CD14-positive monocyte (primary cell): ENCODE measurements around the gene EFCC1. TPM values are rescaled to one million over a fixed set of nuclear protein-coding genes. Genes with fewer than 3 reads are reported as not detected.

ENCODE experiments used
- DNase-seq, 3 donors: peaks; one replicate each; pipeline ENCODE4 v3.0.0-alpha.2; 2011 to 2022
- H2AFZ ChIP-seq: 2 replicates; pipeline ENCODE4 v1.6.0; 2012; ENCODE audit warnings: mild to moderate bottlenecking, low read depth, low read length, inconsistent platforms; ENCODE audit not compliant: insufficient read depth, poor library complexity, severe bottlenecking
- H3K27ac ChIP-seq, 2 donors: 1 replicate in 1 of 2; 2 replicates in 1 of 2; pipeline ENCODE4 v1.5.1; 2012 to 2013; ENCODE audit warnings: low read length in 2 of 2, control low read depth in 1 of 2, inconsistent platforms in 1 of 2, low read depth in 1 of 2, mild to moderate bottlenecking in 1 of 2
- H3K27me3 ChIP-seq, 2 donors: one replicate each; pipeline versions ENCODE4 v1.6.0 to v1.6.1; 2011 to 2013; ENCODE audit warnings: low read length in 2 of 2; ENCODE audit not compliant: control insufficient read depth in 2 of 2, insufficient read depth in 2 of 2
- H3K36me3 ChIP-seq, 2 donors: replicated peaks in 1 of 2; 1 replicate in 1 of 2; 2 replicates in 1 of 2; pipeline versions ENCODE4 v1.5.1 to v1.6.1; 2012 to 2013; ENCODE audit warnings: low read length in 2 of 2, control low read depth in 1 of 2, inconsistent platforms in 1 of 2, mild to moderate bottlenecking in 1 of 2; ENCODE audit not compliant: insufficient read depth in 2 of 2, control insufficient read depth in 1 of 2
- H3K4me1 ChIP-seq, 2 donors: 1 replicate in 1 of 2; 2 replicates in 1 of 2; pipeline versions ENCODE4 v1.5.1 to v1.6.1; 2012 to 2013; ENCODE audit warnings: low read length in 2 of 2, control low read depth in 1 of 2, inconsistent platforms in 1 of 2, mild to moderate bottlenecking in 1 of 2, moderate library complexity in 1 of 2; ENCODE audit not compliant: insufficient read depth in 2 of 2, control insufficient read depth in 1 of 2
- H3K4me2 ChIP-seq: replicated peaks from 2 replicates; pipeline ENCODE3; 2012; ENCODE audit warnings: low read length, moderate library complexity, mild to moderate bottlenecking; ENCODE audit not compliant: poor library complexity, severe bottlenecking; ENCODE audit errors: extremely low read depth
- H3K4me3 ChIP-seq, 3 experiments: fragments of 200-600 bp in 1 of 3; sonication (generic) in 1 of 3; replicated peaks in 1 of 3; 1 replicate in 2 of 3; 2 replicates in 1 of 3; pipeline ENCODE4 v1.5.1; 2011 to 2013; ENCODE audit warnings: low read length in 3 of 3, mild to moderate bottlenecking in 3 of 3, control low read depth in 2 of 3, low read depth in 2 of 3, inconsistent platforms in 1 of 3, moderate library complexity in 1 of 3
- H3K79me2 ChIP-seq: 2 replicates; pipeline ENCODE4 v1.6.0; 2012; ENCODE audit warnings: mild to moderate bottlenecking, control low read depth, inconsistent platforms, low read length, moderate library complexity; ENCODE audit not compliant: insufficient read depth
- H3K9ac ChIP-seq: 2 replicates; pipeline ENCODE4 v1.6.0; 2017; ENCODE audit warnings: low read length, mild to moderate bottlenecking; ENCODE audit not compliant: insufficient read depth, poor library complexity, severe bottlenecking
- H3K9me3 ChIP-seq, 2 donors: replicated peaks in 1 of 2; 1 replicate in 1 of 2; 2 replicates in 1 of 2; pipeline versions ENCODE4 v1.5.1 to v1.6.1; 2012 to 2013; ENCODE audit warnings: low read length in 2 of 2, control low read depth in 1 of 2; ENCODE audit not compliant: control insufficient read depth in 1 of 2, insufficient read depth in 1 of 2
- H4K20me1 ChIP-seq: 2 replicates; pipeline ENCODE4 v1.6.0; 2012; ENCODE audit warnings: mild to moderate bottlenecking, low read length, control low read depth, moderate library complexity; ENCODE audit not compliant: insufficient read depth
- H3K27ac Mint-ChIP-seq, 7 donors: one replicate each; pipeline ENCODE4 v1.8.0; 2020; ENCODE audit warnings: mild to moderate bottlenecking in 7 of 7, mixed read lengths in 7 of 7, moderate library complexity in 6 of 7, inconsistent platforms in 2 of 7
- H3K27me3 Mint-ChIP-seq, 3 donors: one replicate each; pipeline ENCODE4 v1.8.0; 2021 to 2022; ENCODE audit warnings: low read depth in 3 of 3, mild to moderate bottlenecking in 3 of 3, mixed read lengths in 3 of 3, moderate library complexity in 3 of 3, inconsistent platforms in 1 of 3
- H3K36me3 Mint-ChIP-seq, 2 donors: one replicate each; pipeline ENCODE4 v1.8.0; 2020; ENCODE audit warnings: mixed read lengths in 2 of 2, inconsistent platforms in 1 of 2, mild to moderate bottlenecking in 1 of 2
- H3K4me1 Mint-ChIP-seq: one replicate; pipeline ENCODE4 v1.8.0; 2020; ENCODE audit warnings: mild to moderate bottlenecking, mixed read lengths
- H3K4me3 Mint-ChIP-seq, 2 donors: one replicate each; pipeline ENCODE4 v1.8.0; 2020; ENCODE audit warnings: mild to moderate bottlenecking in 2 of 2, mixed read lengths in 2 of 2, moderate library complexity in 1 of 2
- H3K9me3 Mint-ChIP-seq, 7 donors: one replicate each; pipeline ENCODE4 v1.8.0; 2020 to 2022; ENCODE audit warnings: mixed read lengths in 7 of 7, mild to moderate bottlenecking in 6 of 7, moderate library complexity in 6 of 7, inconsistent platforms in 2 of 7
- CTCF ChIP-seq: fragments of 200-600 bp; IDR thresholded peaks from one replicate; pipeline ENCODE4 v1.8.0; 2022; ENCODE audit warnings: antibody characterized with exemption, mild to moderate bottlenecking
- WGBS: methylation state at CpG from one replicate; pipeline ENCODE4 v1.1.5; 2013; ENCODE audit warnings: missing lambda C conversion rate; ENCODE audit not compliant: insufficient coverage; 5-methylcytosine and 5-hydroxymethylcytosine counted together
- intact Hi-C, 2 donors: fragments of 100-400 bp; cut with micrococcal nuclease; formaldehyde crosslinking; loops; one replicate each; pipeline versions ENCODE4 v1.15.0 to v1.15.1; 2023
- polyA plus RNA-seq, 3 donors: library from polyadenylated mRNA; depleted of rRNA in 1 of 3; unstranded in 2 of 3; stranded (reverse) in 1 of 3; fragments of 300-500 nt in 2 of 3; fragments of >200 nt in 1 of 3; fragmentation: Illumina TruSeq in 2 of 3; gene quantifications; 1 replicate in 2 of 3; 2 replicates in 1 of 3; pipeline ENCODE4 v1.2.3, GENCODE V29; 2012 to 2021

Gene EFCC1
- polyA plus RNA-seq, 3 donors: 0.11 to 0.15 TPM; not detected in 1

DNA sequence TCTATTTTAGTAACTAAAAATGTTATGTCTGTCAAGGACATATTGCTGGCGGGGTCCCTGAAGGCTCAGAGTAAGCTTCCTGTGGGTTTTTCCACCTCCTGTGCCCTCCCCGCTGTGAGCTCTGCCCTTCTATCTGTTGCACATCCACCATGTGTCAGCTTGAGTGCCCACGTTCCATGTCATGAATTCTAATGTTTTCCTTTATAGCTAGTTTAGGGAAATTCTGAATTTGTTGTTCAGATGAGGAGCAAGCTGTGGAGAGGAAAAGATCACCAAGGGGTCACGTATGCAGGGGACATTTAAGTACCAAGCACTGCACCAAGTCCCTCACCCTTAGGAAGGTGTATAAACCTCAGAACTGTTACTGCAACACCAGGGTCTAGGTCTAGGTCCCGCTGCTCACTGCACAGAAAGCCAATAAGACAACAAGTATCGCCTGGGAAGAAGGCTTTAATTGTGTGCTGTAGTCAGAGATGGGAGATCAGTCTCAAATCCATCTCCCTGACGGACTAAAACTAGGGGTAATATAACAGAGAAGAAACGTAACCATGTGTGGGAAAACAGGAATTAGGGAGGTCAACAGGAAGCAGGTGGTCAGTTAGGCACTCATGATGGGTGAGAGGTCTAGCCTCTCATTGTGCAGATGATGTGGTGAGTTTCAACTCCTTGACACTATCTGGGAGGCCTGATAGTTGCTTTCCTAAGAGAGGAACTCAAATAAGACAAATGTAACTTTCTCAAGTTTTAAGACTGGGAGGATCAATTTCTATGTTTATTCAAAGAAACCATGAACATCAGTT lies 69.2 kb downstream of the EFCC1 start:
- H3K79me2 ChIP-seq: no peaks in the 10 kb centered on the region
- H3K4me3 Mint-ChIP-seq: no peak overlapping the region
- H3K27me3 Mint-ChIP-seq: peaks cover 6 to 11% (median 11%) of the 10 kb centered on the region in 3 donors
- intact Hi-C loops: no loop called here
- WGBS: 47% methylated on average over 4 of the region's 8 CpGs
- H3K9me3 ChIP-seq: peaks cover 0 to 4% of the 10 kb centered on the region in 2 donors
- H3K4me1 Mint-ChIP-seq: peaks cover 6% of the 10 kb centered on the region
- H3K9ac ChIP-seq: no peak overlapping the region
- no peaks in the 10 kb centered on the region for H4K20me1 ChIP-seq
- DNase-seq: no peak
- peaks cover 4 to 9% of the 10 kb centered on the region in 2 donors for H3K4me1 ChIP-seq
- no peaks in the 10 kb centered on the region for H3K36me3 ChIP-seq
- no peak overlapping the region for H3K27ac Mint-ChIP-seq
- peaks cover 0 to 3% of the 10 kb centered on the region in 2 donors for H3K27me3 ChIP-seq
- no peak overlapping the region for H3K4me2 ChIP-seq
- no peak overlapping the region for H3K27ac ChIP-seq
- H3K4me3 ChIP-seq: no peak overlapping the region
- peaks cover 6 to 17% (median 14%) of the 10 kb centered on the region in 7 donors for H3K9me3 Mint-ChIP-seq
- no peak for TF ChIP-seq CTCF
- peaks cover 0 to 3% of the 10 kb centered on the region in 2 donors for H3K36me3 Mint-ChIP-seq
- no peak overlapping the region for H2AFZ ChIP-seq

GRCh38 chr3:129077222-129077621 lies 76.1 kb downstream of the EFCC1 start:
- Histone ChIP-seq H3K9ac (no peak overlapping the region), H3K4me2 (no peak overlapping the region), H3K4me1 (no peaks in the 10 kb centered on the region), H3K27me3 (no peaks in the 10 kb centered on the region), H3K27ac (no peak overlapping the region), H3K9me3 (no peaks in the 10 kb centered on the region), H3K79me2 (no peaks in the 10 kb centered on the region), H4K20me1 (no peaks in the 10 kb centered on the region), H2AFZ (no peak overlapping the region), H3K36me3 (no peaks in the 10 kb centered on the region), H3K4me3 (no peak overlapping the region)
- intact Hi-C loops: no loop called here
- Mint-ChIP-seq H3K4me3 (no peak overlapping the region), H3K9me3 (peaks cover 0 to 3% (median 0%) of the 10 kb centered on the region in 7 donors), H3K27ac (no peak overlapping the region), H3K27me3 (peaks cover 2 to 9% (median 4%) of the 10 kb centered on the region in 3 donors), H3K4me1 (peaks cover 2% of the 10 kb centered on the region), H3K36me3 (no peaks in the 10 kb centered on the region)
- 98% methylated on average over 6 of the region's 7 CpGs for WGBS
- DNase-seq: no peak
- TF ChIP-seq CTCF: no peak
